HUES64 (cell line): ENCODE data around the gene CCSER1.

Experiments used
- H3K27ac ChIP-seq: 2 replicates; pipeline ENCODE4 v1.7.0; 2013; ENCODE audit warnings: low read depth, low read length, inconsistent platforms
- H3K27me3 ChIP-seq: 2 replicates; pipeline ENCODE4 v1.6.1; 2013; ENCODE audit warnings: mild to moderate bottlenecking, low read length; ENCODE audit not compliant: insufficient read depth
- H3K36me3 ChIP-seq: 2 replicates; pipeline ENCODE4 v1.6.1; 2013; ENCODE audit warnings: mild to moderate bottlenecking, low read length; ENCODE audit not compliant: insufficient read depth
- H3K4me1 ChIP-seq: 2 replicates; pipeline ENCODE4 v1.6.1; 2013; ENCODE audit warnings: mild to moderate bottlenecking, low read length, moderate library complexity; ENCODE audit not compliant: insufficient read depth
- H3K4me3 ChIP-seq: 2 replicates; pipeline ENCODE4 v1.5.1; 2013; ENCODE audit warnings: mild to moderate bottlenecking, low read length, moderate library complexity
- H3K9ac ChIP-seq: 2 replicates; pipeline ENCODE4 v1.6.1; 2013; ENCODE audit warnings: mild to moderate bottlenecking, low read depth, low read length
- H3K9me3 ChIP-seq: 2 replicates; pipeline ENCODE4 v1.6.1; 2013; ENCODE audit warnings: low read depth, low read length; ENCODE audit not compliant: insufficient read depth
- WGBS: fragments of 150-250, 120-280 bp; methylation state at CpG from one replicate; pipeline ENCODE4 v1.1.7; 2013; ENCODE audit warnings: missing lambda C conversion rate; 5-methylcytosine and 5-hydroxymethylcytosine counted together

The CCSER1 gene

GRCh38 chr4:90546114-90546513, 418.9 kb downstream of the CCSER1 start:
- Histone ChIP-seq H3K4me3 (no peak overlapping the region), H3K9me3 (no peaks in the 10 kb centered on the region), H3K27me3 (no peaks in the 10 kb centered on the region), H3K27ac (no peak overlapping the region), H3K36me3 (no peaks in the 10 kb centered on the region), H3K4me1 (no peaks in the 10 kb centered on the region), H3K9ac (no peak overlapping the region)
- WGBS, result 86% methylated on average over 1 of the region's 1 CpG

DNA sequence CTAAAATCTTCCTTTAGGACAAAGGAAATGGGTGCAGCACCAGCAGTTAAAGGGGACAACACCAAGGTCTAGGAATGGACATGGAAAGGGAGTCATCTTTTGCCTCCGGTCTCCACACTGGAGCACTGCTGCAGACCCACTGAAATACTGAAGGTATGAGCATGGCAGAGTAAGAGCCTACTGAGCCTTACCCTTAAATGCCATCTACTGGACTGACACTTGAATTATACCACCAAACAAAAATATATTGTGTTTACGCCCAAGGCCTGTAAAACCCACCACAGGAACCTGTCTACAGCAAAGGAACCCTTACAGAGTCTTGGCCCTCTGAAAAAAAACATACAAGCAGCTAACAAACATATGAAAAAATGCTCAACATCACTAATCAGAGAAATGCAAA, 443.4 kb downstream of the CCSER1 start:
- H3K9ac ChIP-seq, result no peak overlapping the region
- H3K4me1 ChIP-seq, result no peaks in the 10 kb centered on the region
- 96% methylated on average over 2 of the region's 2 CpGs for WGBS
- no peaks in the 10 kb centered on the region for H3K27me3 ChIP-seq
- H3K27ac ChIP-seq, result no peak overlapping the region
- H3K36me3 ChIP-seq, result no peaks in the 10 kb centered on the region
- no peaks in the 10 kb centered on the region for H3K9me3 ChIP-seq
- no peak overlapping the region for H3K4me3 ChIP-seq

DNA sequence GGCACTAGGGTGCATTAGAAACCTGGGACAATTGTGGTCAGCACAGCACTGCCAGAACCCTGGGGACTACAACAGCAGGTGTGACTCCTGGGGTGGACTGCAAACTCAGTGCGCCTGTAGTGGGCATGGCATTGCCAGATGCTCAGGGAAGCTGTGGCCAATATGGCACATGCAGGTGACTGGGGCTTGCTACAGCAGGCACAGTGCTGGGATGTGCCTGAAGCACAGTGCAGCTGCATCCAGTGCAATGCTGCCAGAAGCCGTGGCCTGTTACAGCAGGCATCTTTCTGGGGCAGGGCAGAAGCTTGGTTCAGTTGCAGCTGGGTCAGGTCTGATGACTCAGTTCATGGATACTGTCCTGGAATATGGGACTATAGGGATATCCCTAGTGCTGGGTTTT, 445.8 kb downstream of the CCSER1 start:
- H3K27me3 ChIP-seq, result no peaks in the 10 kb centered on the region
- 97% methylated on average over 2 of the region's 2 CpGs for WGBS
- no peak overlapping the region for H3K27ac ChIP-seq
- H3K9me3 ChIP-seq, result no peaks in the 10 kb centered on the region
- H3K36me3 ChIP-seq, result no peaks in the 10 kb centered on the region
- no peak overlapping the region for H3K4me3 ChIP-seq
- no peaks in the 10 kb centered on the region for H3K4me1 ChIP-seq
- no peak overlapping the region for H3K9ac ChIP-seq

DNA sequence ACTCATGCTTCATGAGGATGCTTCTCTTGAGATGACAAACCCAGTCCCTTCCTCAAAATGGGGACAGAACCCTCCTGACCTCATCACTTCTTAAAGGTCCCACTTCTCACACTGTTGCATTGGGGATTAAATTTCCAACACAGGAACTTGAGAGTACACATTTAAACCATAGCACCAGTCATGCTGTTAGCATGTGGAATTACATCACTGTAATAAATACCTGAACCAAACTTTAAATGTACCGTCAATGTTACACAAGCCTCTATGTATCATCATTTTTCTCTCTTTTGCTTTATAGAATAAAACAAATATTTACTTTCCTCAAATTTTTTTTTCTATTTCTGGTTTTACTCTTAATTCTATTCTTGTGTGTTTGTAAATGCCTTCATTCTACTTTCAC, 448.2 kb downstream of the CCSER1 start:
- Histone ChIP-seq H3K4me3 (no peak overlapping the region), H3K36me3 (no peaks in the 10 kb centered on the region), H3K9ac (no peak overlapping the region), H3K4me1 (peaks cover 6% of the 10 kb centered on the region), H3K27ac (no peak overlapping the region), H3K9me3 (no peaks in the 10 kb centered on the region), H3K27me3 (no peaks in the 10 kb centered on the region)
- 92% methylated on average over 1 of the region's 1 CpG for WGBS

GRCh38 chr4:90580326-90580725, 453.1 kb downstream of the CCSER1 start:
- Histone ChIP-seq H3K27me3 (no peaks in the 10 kb centered on the region), H3K36me3 (no peaks in the 10 kb centered on the region), H3K4me1 (peaks cover 30% of the 10 kb centered on the region), H3K9me3 (no peaks in the 10 kb centered on the region), H3K4me3 (no peak overlapping the region), H3K27ac (peak overlapping the region; percentile 61), H3K9ac (0 out of 2 replicates have a peak overlapping the region, but pooled peaks have one; percentile 4)
- no CpG with 5 or more reads among the region's 1 CpG for WGBS

- H3K4me1 ChIP-seq, result peaks cover 30% of the 10 kb centered on the region
- 90% methylated on average over 2 of the region's 2 CpGs for WGBS
Measured at GRCh38 chr4:90582087-90582486, 454.9 kb downstream of the CCSER1 start.

GRCh38 chr4:90584051-90584450, 456.9 kb downstream of the CCSER1 start:
- Histone ChIP-seq H3K27me3 (no peaks in the 10 kb centered on the region), H3K27ac (no peak overlapping the region), H3K4me3 (no peak overlapping the region), H3K4me1 (peaks cover 30% of the 10 kb centered on the region), H3K9me3 (no peaks in the 10 kb centered on the region), H3K9ac (no peak overlapping the region), H3K36me3 (no peaks in the 10 kb centered on the region)
- WGBS, result 88% methylated on average over 2 of the region's 2 CpGs

More at GRCh38 chr4:90582087-90582486, 454.9 kb downstream of the CCSER1 start:
- Histone ChIP-seq H3K4me3 (no peak overlapping the region), H3K27me3 (no peaks in the 10 kb centered on the region), H3K9ac (no peak overlapping the region), H3K27ac (no peak overlapping the region), H3K36me3 (no peaks in the 10 kb centered on the region), H3K9me3 (no peaks in the 10 kb centered on the region)

DNA sequence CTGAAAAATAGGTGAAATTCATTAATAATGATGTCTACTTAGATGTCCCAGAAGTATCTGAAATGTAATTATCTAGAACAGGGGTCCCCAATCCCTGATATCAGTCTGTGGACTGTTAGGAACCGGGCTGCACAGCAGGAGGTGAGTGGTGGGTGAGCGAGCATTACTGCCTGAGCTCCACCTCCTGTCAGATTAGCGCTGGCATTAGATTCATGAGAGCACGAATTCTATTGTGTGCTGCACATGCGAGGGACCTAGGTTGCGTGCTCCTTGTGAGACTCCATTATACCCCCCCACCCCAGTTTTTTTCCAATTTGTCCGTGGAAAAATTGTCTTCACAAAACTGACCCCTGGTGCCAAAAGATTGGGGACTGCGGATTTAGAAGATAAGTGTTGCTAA, 458.8 kb downstream of the CCSER1 start:
- Histone ChIP-seq H3K36me3 (no peaks in the 10 kb centered on the region), H3K27ac (no peak overlapping the region), H3K9me3 (no peaks in the 10 kb centered on the region), H3K27me3 (no peaks in the 10 kb centered on the region), H3K4me1 (peaks cover 19% of the 10 kb centered on the region), H3K9ac (no peak overlapping the region), H3K4me3 (no peak overlapping the region)
- WGBS, result 90% methylated on average over 7 of the region's 8 CpGs

GRCh38 chr4:90586799-90587198, 459.6 kb downstream of the CCSER1 start:
- Histone ChIP-seq H3K27ac (no peak overlapping the region), H3K9ac (no peak overlapping the region), H3K4me1 (peaks cover 11% of the 10 kb centered on the region), H3K27me3 (no peaks in the 10 kb centered on the region), H3K9me3 (no peaks in the 10 kb centered on the region), H3K4me3 (no peak overlapping the region), H3K36me3 (no peaks in the 10 kb centered on the region)
- WGBS, result 93% methylated on average over 6 of the region's 6 CpGs

DNA sequence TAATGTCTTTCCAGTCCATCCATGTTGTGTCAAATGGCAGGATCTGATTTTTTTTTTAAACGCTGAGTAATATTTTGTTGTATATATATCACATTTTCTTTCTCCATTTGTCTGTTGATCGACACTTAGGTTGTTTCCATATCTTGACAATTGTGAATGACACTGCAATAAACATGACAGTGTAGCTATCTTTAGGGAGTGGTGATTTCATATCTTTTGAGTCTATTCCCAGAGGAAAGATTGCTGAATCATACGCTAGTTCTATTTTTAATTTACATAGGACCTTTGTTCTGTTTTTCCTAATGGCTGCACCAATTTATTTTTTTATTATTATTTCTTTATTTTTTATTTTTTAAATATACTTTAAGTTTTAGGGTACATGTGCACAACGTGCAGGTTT, 470.7 kb downstream of the CCSER1 start:
- Histone ChIP-seq H3K36me3 (no peaks in the 10 kb centered on the region), H3K9ac (no peak overlapping the region), H3K4me1 (no peaks in the 10 kb centered on the region), H3K4me3 (no peak overlapping the region), H3K9me3 (no peaks in the 10 kb centered on the region), H3K27me3 (no peaks in the 10 kb centered on the region), H3K27ac (no peak overlapping the region)
- 93% methylated on average over 2 of the region's 4 CpGs for WGBS

- H3K27ac ChIP-seq, result no peak overlapping the region
- WGBS, result 70% methylated on average over 2 of the region's 2 CpGs
- no peaks in the 10 kb centered on the region for H3K9me3 ChIP-seq
Measured at GRCh38 chr4:90598741-90599140, 471.5 kb downstream of the CCSER1 start.

DNA sequence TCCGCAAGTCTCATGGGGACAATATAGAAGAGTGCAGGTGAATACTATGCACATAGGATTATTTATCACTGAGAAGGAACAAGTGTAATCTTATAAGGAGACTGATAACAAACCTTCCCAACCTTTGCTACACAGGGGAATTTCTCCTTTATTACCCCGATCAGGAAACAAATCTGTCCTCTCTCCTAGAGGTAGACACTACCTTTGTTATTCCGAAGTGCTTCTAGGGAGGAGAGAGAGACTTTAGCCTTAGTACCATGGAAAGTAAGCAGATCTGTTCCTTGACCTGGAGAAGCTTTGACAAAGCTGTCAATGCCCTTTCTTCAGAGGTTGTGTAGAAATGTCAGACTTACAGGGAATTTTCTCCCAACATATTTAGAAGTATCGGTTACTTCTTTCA, 475.5 kb downstream of the CCSER1 start:
- H3K9ac ChIP-seq, result no peak overlapping the region
- no peaks in the 10 kb centered on the region for H3K36me3 ChIP-seq
- H3K4me3 ChIP-seq, result no peak overlapping the region
- no peaks in the 10 kb centered on the region for H3K9me3 ChIP-seq
- H3K27ac ChIP-seq, result no peak overlapping the region
- no peaks in the 10 kb centered on the region for H3K27me3 ChIP-seq
- H3K4me1 ChIP-seq, result no peaks in the 10 kb centered on the region
- 100% methylated on average over 2 of the region's 4 CpGs for WGBS

More at GRCh38 chr4:90598741-90599140, 471.5 kb downstream of the CCSER1 start:
- Histone ChIP-seq H3K4me1 (no peaks in the 10 kb centered on the region), H3K27me3 (no peaks in the 10 kb centered on the region), H3K9ac (no peak overlapping the region), H3K36me3 (no peaks in the 10 kb centered on the region), H3K4me3 (no peak overlapping the region)
